GM19351 (cell line): ENCODE measurements around the gene ZKSCAN5.
"Not testable (repeated sequence)": the region's sequence is repeated elsewhere in the genome, so short reads cannot be mapped to it uniquely, and the experiment has no call there.

Experiments
- ATAC-seq: cut with Tn5 transposase; IDR thresholded peaks from one replicate; pipeline ENCODE4 v1.9.1; 2021; ENCODE audit warnings: mild to moderate bottlenecking, moderate library complexity; ENCODE audit not compliant: unreplicated experiment

ZKSCAN5 gene

GRCh38 chr7:99497766-99498545 is 6.5 kb upstream of the ZKSCAN5 start:
- no peak for ATAC-seq

GRCh38 chr7:99498546-99498944 is 5.9 kb upstream of the ZKSCAN5 start:
- ATAC-seq: no peak

GRCh38 chr7:99499371-99499720 is 5.1 kb upstream of the ZKSCAN5 start:
- peak; percentile 17 for ATAC-seq

GRCh38 chr7:99499721-99500636 is 4.5 kb upstream of the ZKSCAN5 start, which contains the start of gene ZNF394:
Gene ZNF394 (minus strand): TSS chr7:99500281. CDS start chr7:99500093, 188 bp downstream.
- ATAC-seq: peak; percentile 43

GRCh38 chr7:99500637-99501009 is 3.8 kb upstream of the ZKSCAN5 start:
- ATAC-seq: no peak

- not testable (repeated sequence) for ATAC-seq
Measured at GRCh38 chr7:99501236-99501635, 3.2 kb upstream of the ZKSCAN5 start.

GRCh38 chr7:99504281-99504602 is 220 bp upstream of the ZKSCAN5 start:
- no peak for ATAC-seq

GRCh38 chr7:99505324-99505662 is 831 bp downstream of the ZKSCAN5 start:
- peak; percentile 1 for ATAC-seq

GRCh38 chr7:99514050-99514449 is 9.6 kb downstream of the ZKSCAN5 start:
- ATAC-seq: no peak

GRCh38 chr7:99521399-99521798 is 16.9 kb downstream of the ZKSCAN5 start:
- no peak for ATAC-seq

GRCh38 chr7:99525713-99526440 is 21.4 kb downstream of the ZKSCAN5 start:
- no peak for ATAC-seq

- no peak for ATAC-seq
Measured at GRCh38 chr7:99531354-99531765, 26.9 kb downstream of the ZKSCAN5 start.

GRCh38 chr7:99535667-99536066 is 31.2 kb downstream of the ZKSCAN5 start:
- no peak for ATAC-seq

GRCh38 chr7:99539213-99539811 is 34.9 kb downstream of the ZKSCAN5 start:
- ATAC-seq: no peak

- ATAC-seq: no peak
Measured at GRCh38 chr7:99540542-99540941, 36.1 kb downstream of the ZKSCAN5 start.

- no peak for ATAC-seq
Measured at GRCh38 chr7:99541212-99541611, 36.8 kb downstream of the ZKSCAN5 start.

GRCh38 chr7:99543081-99543671 is 38.7 kb downstream of the ZKSCAN5 start:
- ATAC-seq: no peak

- ATAC-seq: no peak
Measured at GRCh38 chr7:99543916-99544315, 39.5 kb downstream of the ZKSCAN5 start.

GRCh38 chr7:99545308-99545707 is 40.8 kb downstream of the ZKSCAN5 start:
- ATAC-seq: not testable (repeated sequence)

- not testable (repeated sequence) for ATAC-seq
Measured at GRCh38 chr7:99549545-99549944, 45.1 kb downstream of the ZKSCAN5 start.

GRCh38 chr7:99551334-99551733 is 46.9 kb downstream of the ZKSCAN5 start:
- ATAC-seq: no peak
